ACC112 (cell line): ENCODE data around the gene KCNQ5.
A peak's percentile ranks its signal among the peaks of the same experiment; 100 is the strongest.

ENCODE experiments used
- H2AFZ ChIP-seq: fragments of 200-600 bp; sonication (generic); one replicate; pipeline ENCODE4 v1.6.0; 2017; ENCODE audit warnings: antibody characterized with exemption, low read length; ENCODE audit not compliant: unreplicated experiment
- H3K27ac ChIP-seq: fragments of 200-600 bp; sonication (generic); 2 replicates; pipeline ENCODE4 v1.5.1; 2014; ENCODE audit warnings: low read depth, mild to moderate bottlenecking, antibody characterized with exemption, low read length, moderate library complexity
- H3K27me3 ChIP-seq: fragments of 200-600 bp; sonication (generic); 2 replicates; pipeline ENCODE4 v1.6.1; 2014; ENCODE audit warnings: mild to moderate bottlenecking, antibody characterized with exemption, low read length, moderate library complexity, mixed read lengths; ENCODE audit not compliant: insufficient read depth
- H3K36me3 ChIP-seq: fragments of 200-600 bp; sonication (generic); 2 replicates; pipeline ENCODE4 v1.6.1; 2016; ENCODE audit warnings: mild to moderate bottlenecking, antibody characterized with exemption, low read length, moderate library complexity, mixed read lengths; ENCODE audit not compliant: insufficient read depth
- H3K4me1 ChIP-seq: fragments of 200-600 bp; sonication (generic); one replicate; pipeline ENCODE4 v1.6.1; 2016; ENCODE audit warnings: low read length, mixed read lengths; ENCODE audit not compliant: insufficient read depth, unreplicated experiment, control insufficient read depth
- H3K4me3 ChIP-seq: fragments of 200-600 bp; sonication (generic); 2 replicates; pipeline ENCODE4 v1.5.1; 2014; ENCODE audit warnings: mild to moderate bottlenecking, low read depth, low read length
- H3K79me2 ChIP-seq: fragments of 200-600 bp; sonication (generic); one replicate; pipeline ENCODE4 v1.6.0; 2016; ENCODE audit warnings: low read length; ENCODE audit not compliant: control insufficient read depth, unreplicated experiment, insufficient read depth

The KCNQ5 gene

GRCh38 chr6:72739368-72739779 is 117.5 kb downstream of the KCNQ5 start:
- H3K27ac ChIP-seq = no peak overlapping the region
- no peaks in the 10 kb centered on the region for H3K27me3 ChIP-seq
- H3K4me1 ChIP-seq = no peaks in the 10 kb centered on the region
- H3K36me3 ChIP-seq = no peaks in the 10 kb centered on the region
- no peaks in the 10 kb centered on the region for H3K79me2 ChIP-seq
- H3K4me3 ChIP-seq = no peak overlapping the region
- no peak overlapping the region for H2AFZ ChIP-seq

- H3K4me3 ChIP-seq = no peak overlapping the region
- no peak overlapping the region for H2AFZ ChIP-seq
- no peaks in the 10 kb centered on the region for H3K27me3 ChIP-seq
- no peaks in the 10 kb centered on the region for H3K36me3 ChIP-seq
- H3K27ac ChIP-seq = no peak overlapping the region
- H3K79me2 ChIP-seq = no peaks in the 10 kb centered on the region
- peaks cover 5% of the 10 kb centered on the region for H3K4me1 ChIP-seq
Observed at GRCh38 chr6:72740135-72740534, 118.3 kb downstream of the KCNQ5 start.

DNA sequence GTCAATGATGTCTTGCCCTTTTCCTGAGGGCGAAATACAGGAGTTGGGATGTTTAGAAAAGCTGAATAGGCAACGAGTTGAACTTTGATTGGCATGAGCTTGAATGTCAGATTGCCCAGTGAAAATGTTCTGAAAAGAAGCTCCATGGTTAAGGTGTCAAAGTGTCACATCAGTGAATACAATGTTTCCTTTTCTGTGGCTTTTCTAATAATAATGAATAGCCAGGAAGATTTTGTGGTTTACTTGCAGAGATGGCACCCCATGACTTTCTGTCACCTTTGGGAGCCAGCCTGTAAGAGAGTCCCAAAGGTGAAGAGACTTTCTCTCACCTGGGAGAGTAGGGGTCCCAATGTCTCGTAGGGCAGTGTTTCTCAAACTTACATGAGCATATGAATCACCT is 119.2 kb downstream of the KCNQ5 start:
- Histone ChIP-seq H3K4me3 (no peak overlapping the region), H3K36me3 (no peaks in the 10 kb centered on the region), H3K27ac (no peak overlapping the region), H3K27me3 (no peaks in the 10 kb centered on the region), H2AFZ (no peak overlapping the region), H3K4me1 (peaks cover 15% of the 10 kb centered on the region), H3K79me2 (no peaks in the 10 kb centered on the region)

- Histone ChIP-seq H3K27me3 (no peaks in the 10 kb centered on the region), H3K4me3 (no peak overlapping the region), H3K4me1 (peaks cover 23% of the 10 kb centered on the region), H3K36me3 (no peaks in the 10 kb centered on the region), H2AFZ (no peak overlapping the region), H3K79me2 (no peaks in the 10 kb centered on the region), H3K27ac (no peak overlapping the region)
Observed at GRCh38 chr6:72742001-72742673, 120.3 kb downstream of the KCNQ5 start.

- Histone ChIP-seq H3K36me3 (no peaks in the 10 kb centered on the region), H3K79me2 (no peaks in the 10 kb centered on the region), H3K27me3 (no peaks in the 10 kb centered on the region), H2AFZ (no peak overlapping the region), H3K4me3 (no peak overlapping the region), H3K4me1 (peaks cover 28% of the 10 kb centered on the region), H3K27ac (no peak overlapping the region)
Observed at GRCh38 chr6:72746276-72746675, 124.4 kb downstream of the KCNQ5 start.

- H3K27ac ChIP-seq = peak overlapping the region; percentile 74; the same call in 1 of the 2 replicates
- H3K36me3 ChIP-seq = no peaks in the 10 kb centered on the region
- no peaks in the 10 kb centered on the region for H3K27me3 ChIP-seq
- H3K79me2 ChIP-seq = peaks cover 4% of the 10 kb centered on the region
- peak overlapping the region; percentile 27 for H2AFZ ChIP-seq
- H3K4me3 ChIP-seq = no peak overlapping the region; the same call in 1 of the 2 replicates
- H3K4me1 ChIP-seq = peaks cover 28% of the 10 kb centered on the region
Observed at GRCh38 chr6:72748759-72749158, 126.9 kb downstream of the KCNQ5 start.

GRCh38 chr6:72755752-72756151 is 133.9 kb downstream of the KCNQ5 start:
- H2AFZ ChIP-seq = no peak overlapping the region
- H3K4me3 ChIP-seq = no peak overlapping the region
- no peak overlapping the region for H3K27ac ChIP-seq
- H3K36me3 ChIP-seq = no peaks in the 10 kb centered on the region
- H3K4me1 ChIP-seq = peaks cover 19% of the 10 kb centered on the region
- no peaks in the 10 kb centered on the region for H3K27me3 ChIP-seq
- peaks cover 4% of the 10 kb centered on the region for H3K79me2 ChIP-seq

GRCh38 chr6:72757048-72757447 is 135.2 kb downstream of the KCNQ5 start:
- Histone ChIP-seq H2AFZ (no peak overlapping the region), H3K79me2 (peaks cover 4% of the 10 kb centered on the region), H3K4me1 (peaks cover 17% of the 10 kb centered on the region), H3K4me3 (no peak overlapping the region), H3K27me3 (no peaks in the 10 kb centered on the region), H3K36me3 (no peaks in the 10 kb centered on the region), H3K27ac (no peak overlapping the region)

DNA sequence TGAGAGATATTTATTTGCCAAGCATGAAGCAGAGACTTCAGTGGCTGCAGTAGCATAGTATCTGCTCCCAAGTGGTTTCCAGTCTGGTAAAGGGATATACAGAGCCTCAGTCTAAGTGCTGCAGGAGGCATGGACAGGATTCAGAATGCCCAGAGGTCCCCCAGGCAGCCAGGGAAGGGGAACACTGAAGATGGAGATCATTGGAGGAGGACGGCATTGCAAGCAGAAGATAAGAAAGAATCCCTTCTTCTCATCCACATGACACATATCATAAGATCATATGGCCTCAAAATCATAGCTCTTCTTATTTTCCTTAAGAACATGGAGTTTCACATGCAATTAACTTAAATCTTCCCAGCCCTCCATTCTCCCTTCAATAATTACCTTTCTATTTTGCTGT is 136.1 kb downstream of the KCNQ5 start:
- no peak overlapping the region for H2AFZ ChIP-seq
- no peak overlapping the region for H3K4me3 ChIP-seq
- H3K79me2 ChIP-seq = no peaks in the 10 kb centered on the region
- peaks cover 17% of the 10 kb centered on the region for H3K4me1 ChIP-seq
- H3K36me3 ChIP-seq = no peaks in the 10 kb centered on the region
- H3K27ac ChIP-seq = no peak overlapping the region
- H3K27me3 ChIP-seq = no peaks in the 10 kb centered on the region

- H2AFZ ChIP-seq = no peak overlapping the region
- H3K36me3 ChIP-seq = no peaks in the 10 kb centered on the region
- H3K79me2 ChIP-seq = no peaks in the 10 kb centered on the region
- no peak overlapping the region for H3K4me3 ChIP-seq
- no peak overlapping the region for H3K27ac ChIP-seq
- no peaks in the 10 kb centered on the region for H3K27me3 ChIP-seq
- peaks cover 17% of the 10 kb centered on the region for H3K4me1 ChIP-seq
Observed at GRCh38 chr6:72758901-72759300, 137.0 kb downstream of the KCNQ5 start.

GRCh38 chr6:72760114-72760793 is 138.4 kb downstream of the KCNQ5 start:
- Histone ChIP-seq H3K27ac (no peak overlapping the region), H3K27me3 (no peaks in the 10 kb centered on the region), H3K79me2 (no peaks in the 10 kb centered on the region)

More at GRCh38 chr6:72760114-72760793, 138.4 kb downstream of the KCNQ5 start:
- H2AFZ ChIP-seq = peak overlapping the region; percentile 67
- peaks cover 17% of the 10 kb centered on the region for H3K4me1 ChIP-seq
- no peaks in the 10 kb centered on the region for H3K36me3 ChIP-seq
- peak overlapping the region; percentile 13; the same call in 1 of the 2 replicates for H3K4me3 ChIP-seq
